Left lung (tissue), 10 donors: ENCODE measurements around the gene ITGA8. TPM values are rescaled to one million over a fixed set of nuclear protein-coding genes. Genes with fewer than 3 reads are reported as not detected.

Source experiments
- ATAC-seq: fragments of 200-7000 bp; cut with Tn5 transposase; one replicate; pipeline ENCODE4 v1.9.1; 2020; ENCODE audit warnings: moderate library complexity
- DNase-seq, 4 donors: peaks; one replicate each; pipeline ENCODE4 v3.0.0-alpha.2; 2013 to 2020
- H3K27ac ChIP-seq, 2 donors: fragments of 200-600 bp; sonication (generic) in 1 of 2; one replicate each; pipeline versions ENCODE4 v1.5.0 to v1.8.0; 2020 to 2021
- H3K27me3 ChIP-seq, 2 donors: fragments of 200-600 bp; sonication (generic) in 1 of 2; one replicate each; pipeline versions ENCODE4 v1.5.0 to v1.8.0; 2020 to 2021
- H3K36me3 ChIP-seq, 2 donors: fragments of 200-600 bp; sonication (generic) in 1 of 2; one replicate each; pipeline versions ENCODE4 v1.5.0 to v1.8.0; 2020 to 2021
- H3K4me1 ChIP-seq, 2 donors: fragments of 200-600 bp; one replicate each; pipeline ENCODE4 v1.8.0; 2021
- H3K4me3 ChIP-seq, 2 donors: fragments of 200-600 bp; sonication (generic) in 1 of 2; one replicate each; pipeline versions ENCODE4 v1.5.0 to v1.8.0; 2020 to 2021; ENCODE audit warnings: mild to moderate bottlenecking in 1 of 2
- H3K9me3 ChIP-seq, 2 donors: fragments of 200-600 bp; sonication (generic) in 1 of 2; one replicate each; pipeline versions ENCODE4 v1.5.0 to v1.8.0; 2020 to 2021
- intact Hi-C, 2 donors: fragments of 100-400 bp; cut with DNase I; formaldehyde crosslinking; loops; one replicate each; pipeline versions ENCODE4 v1.11.2 to v1.14.2; 2022
- polyA plus RNA-seq, 6 donors: library from polyadenylated mRNA; unstranded; fragments of 120-200 nt; gene quantifications; one replicate each; pipeline ENCODE4 v1.2.1, GENCODE V29; 2013; ENCODE audit not compliant: insufficient read length in 6 of 6
- total RNA-seq, 2 donors: library from RNA; stranded (reverse); fragmentation: NEBNext Ultra II Directional; extraction: Animal tissue kit (Norgen Biotek cat#: 25700); gene quantifications; one replicate each; pipeline ENCODE4 v1.2.1, GENCODE V29; 2021
- TF ChIP-seq, protein P1 (sequence below), 2 donors: fragments of 200-600 bp; sonication (generic) in 1 of 2; IDR thresholded peaks; one replicate each; pipeline versions ENCODE4 v1.5.0 to v1.8.0; 2021; ENCODE audit warnings: antibody characterized with exemption in 2 of 2
- donor health status: DM: no; HTN: yes; CAD: no.
- donor health status: DM: no; HTN: no; CAD: no.

ITGA8 gene
- total and polyA plus RNA-seq, 8 donors, result 23.7 to 83.3 (median 67.3) TPM

DNA sequence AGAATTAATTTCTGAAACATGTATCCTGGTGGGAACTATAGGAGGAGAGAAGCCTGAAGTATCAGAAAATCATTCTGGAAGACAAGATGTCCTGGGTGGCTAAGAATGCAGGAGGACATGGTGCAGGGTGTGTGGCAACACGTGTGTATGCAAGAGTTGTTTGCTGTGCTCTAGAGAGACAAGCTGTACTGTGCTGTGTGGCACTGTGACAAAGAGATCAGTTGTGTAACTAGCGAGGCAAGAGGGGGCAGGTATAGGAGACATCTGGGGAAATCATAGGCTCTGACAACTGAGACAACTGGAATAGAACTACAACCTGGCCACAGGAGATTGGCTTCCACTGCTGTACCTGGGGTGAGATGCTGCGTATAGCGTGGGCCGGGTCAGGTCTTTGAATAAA lies 9.3 kb downstream of the ITGA8 start:
- no peaks in the 10 kb centered on the region for H3K9me3 ChIP-seq
- H3K36me3 ChIP-seq, result no peaks in the 10 kb centered on the region
- peak; percentile 24 for ATAC-seq
- H3K4me3 ChIP-seq, result no peak overlapping the region
- TF ChIP-seq, protein P1, sequence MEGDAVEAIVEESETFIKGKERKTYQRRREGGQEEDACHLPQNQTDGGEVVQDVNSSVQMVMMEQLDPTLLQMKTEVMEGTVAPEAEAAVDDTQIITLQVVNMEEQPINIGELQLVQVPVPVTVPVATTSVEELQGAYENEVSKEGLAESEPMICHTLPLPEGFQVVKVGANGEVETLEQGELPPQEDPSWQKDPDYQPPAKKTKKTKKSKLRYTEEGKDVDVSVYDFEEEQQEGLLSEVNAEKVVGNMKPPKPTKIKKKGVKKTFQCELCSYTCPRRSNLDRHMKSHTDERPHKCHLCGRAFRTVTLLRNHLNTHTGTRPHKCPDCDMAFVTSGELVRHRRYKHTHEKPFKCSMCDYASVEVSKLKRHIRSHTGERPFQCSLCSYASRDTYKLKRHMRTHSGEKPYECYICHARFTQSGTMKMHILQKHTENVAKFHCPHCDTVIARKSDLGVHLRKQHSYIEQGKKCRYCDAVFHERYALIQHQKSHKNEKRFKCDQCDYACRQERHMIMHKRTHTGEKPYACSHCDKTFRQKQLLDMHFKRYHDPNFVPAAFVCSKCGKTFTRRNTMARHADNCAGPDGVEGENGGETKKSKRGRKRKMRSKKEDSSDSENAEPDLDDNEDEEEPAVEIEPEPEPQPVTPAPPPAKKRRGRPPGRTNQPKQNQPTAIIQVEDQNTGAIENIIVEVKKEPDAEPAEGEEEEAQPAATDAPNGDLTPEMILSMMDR (IDR thresholded peaks at IDR 0.05), result no peak
- no peaks in the 10 kb centered on the region for H3K27me3 ChIP-seq
- no peak for DNase-seq
- no peaks in the 10 kb centered on the region for H3K4me1 ChIP-seq
- intact Hi-C loops, result no loop called here
- no peak overlapping the region for H3K27ac ChIP-seq

DNA sequence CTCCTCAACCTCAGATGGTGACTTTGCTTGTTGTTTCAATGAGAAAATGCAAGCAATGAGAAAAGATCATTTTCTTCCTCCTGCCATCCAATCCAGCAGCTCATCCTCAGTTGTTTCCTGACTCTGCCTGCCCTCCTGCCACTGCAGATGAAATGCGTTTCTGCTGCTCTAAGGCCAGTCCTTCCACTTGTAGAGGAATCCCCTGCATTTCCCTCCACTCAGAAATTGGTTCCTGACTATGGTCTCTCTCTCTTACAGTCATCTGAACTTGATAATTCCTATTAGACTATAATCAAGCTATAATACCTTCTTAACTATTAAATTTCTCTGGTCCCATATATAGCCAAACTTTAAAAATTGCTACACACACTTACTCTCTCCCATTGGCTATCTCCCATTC lies 14.4 kb downstream of the ITGA8 start:
- ATAC-seq, result no peak
- no peaks in the 10 kb centered on the region for H3K4me1 ChIP-seq
- no peaks in the 10 kb centered on the region for H3K27me3 ChIP-seq
- TF ChIP-seq, protein P1 (IDR thresholded peaks at IDR 0.05), result no peak
- no peak overlapping the region for H3K4me3 ChIP-seq
- intact Hi-C loops, result loop anchor here in 1 of 2 donors (10.0 kb wide), 1 partner anchor 110 kb away; no protein-coding TSS in a partner anchor
- no peaks in the 10 kb centered on the region for H3K9me3 ChIP-seq
- no peak overlapping the region for H3K27ac ChIP-seq
- no peak for DNase-seq
- H3K36me3 ChIP-seq, result no peaks in the 10 kb centered on the region

DNA sequence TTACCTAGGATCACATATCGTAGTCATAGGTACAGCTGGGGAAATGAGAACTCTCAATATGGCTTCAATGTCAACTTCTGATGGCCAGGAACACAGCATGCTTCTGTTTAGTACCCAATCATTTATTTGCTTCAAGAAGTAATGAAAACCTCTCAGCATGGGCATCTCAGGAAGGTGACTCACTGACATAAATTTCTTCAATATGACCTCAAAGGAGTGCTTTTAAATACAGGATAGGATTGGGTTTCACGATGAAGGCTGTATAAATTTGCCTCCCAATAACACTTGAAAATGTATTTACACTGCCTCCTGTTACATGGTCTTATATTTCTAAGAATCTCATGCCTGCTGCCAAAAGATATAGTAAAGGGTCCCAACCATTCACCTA lies 15.1 kb downstream of the ITGA8 start:
- ATAC-seq (no peak), DNase-seq (no peak)
- Histone ChIP-seq H3K9me3 (no peaks in the 10 kb centered on the region), H3K36me3 (no peaks in the 10 kb centered on the region), H3K4me1 (no peaks in the 10 kb centered on the region), H3K27me3 (no peaks in the 10 kb centered on the region), H3K27ac (no peak overlapping the region), H3K4me3 (no peak overlapping the region)
- intact Hi-C loops, result loop anchor here in 1 of 2 donors (10.0 kb wide), 1 partner anchor 110 kb away; no protein-coding TSS in a partner anchor
- TF ChIP-seq, protein P1 (IDR thresholded peaks at IDR 0.05), result no peak

DNA sequence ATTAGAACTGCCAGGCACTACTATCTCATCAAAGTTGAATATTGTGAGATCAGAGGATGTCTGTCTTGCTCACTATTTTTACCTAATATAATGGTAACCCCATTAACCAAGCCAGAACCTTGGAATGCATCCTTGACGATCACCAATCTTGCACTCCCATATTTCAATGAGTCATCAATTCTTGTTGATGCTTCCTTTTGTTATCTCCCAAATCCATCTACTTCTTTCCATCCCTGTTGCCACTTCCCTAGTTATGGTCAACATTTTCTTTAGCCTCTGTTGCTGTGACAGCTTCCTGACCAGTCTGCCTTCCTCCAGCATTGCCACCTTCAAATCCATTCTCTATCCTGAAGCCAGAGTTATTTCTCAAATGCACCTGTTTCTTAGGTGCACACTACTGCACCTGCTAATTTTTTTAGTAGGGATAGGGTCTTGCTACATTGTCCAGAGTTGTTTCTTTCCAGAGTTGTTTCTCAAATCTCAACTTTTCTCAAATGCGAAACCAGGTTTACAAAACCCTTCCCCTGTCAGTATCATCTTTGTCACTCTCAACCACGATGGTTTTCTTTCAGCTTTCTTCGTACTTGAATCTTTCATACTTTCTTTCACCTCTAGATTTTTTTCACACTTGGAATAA lies 15.7 kb downstream of the ITGA8 start:
- Histone ChIP-seq H3K9me3 (no peaks in the 10 kb centered on the region), H3K4me3 (no peak overlapping the region), H3K36me3 (no peaks in the 10 kb centered on the region), H3K4me1 (no peaks in the 10 kb centered on the region), H3K27ac (no peak overlapping the region), H3K27me3 (no peaks in the 10 kb centered on the region)
- intact Hi-C loops, result loop anchor here in 1 of 2 donors (10.0 kb wide), 1 partner anchor 109 kb away; no protein-coding TSS in a partner anchor
- TF ChIP-seq, protein P1 (IDR thresholded peaks at IDR 0.05), result no peak
- DNase-seq, result no peak
- ATAC-seq, result no peak

DNA sequence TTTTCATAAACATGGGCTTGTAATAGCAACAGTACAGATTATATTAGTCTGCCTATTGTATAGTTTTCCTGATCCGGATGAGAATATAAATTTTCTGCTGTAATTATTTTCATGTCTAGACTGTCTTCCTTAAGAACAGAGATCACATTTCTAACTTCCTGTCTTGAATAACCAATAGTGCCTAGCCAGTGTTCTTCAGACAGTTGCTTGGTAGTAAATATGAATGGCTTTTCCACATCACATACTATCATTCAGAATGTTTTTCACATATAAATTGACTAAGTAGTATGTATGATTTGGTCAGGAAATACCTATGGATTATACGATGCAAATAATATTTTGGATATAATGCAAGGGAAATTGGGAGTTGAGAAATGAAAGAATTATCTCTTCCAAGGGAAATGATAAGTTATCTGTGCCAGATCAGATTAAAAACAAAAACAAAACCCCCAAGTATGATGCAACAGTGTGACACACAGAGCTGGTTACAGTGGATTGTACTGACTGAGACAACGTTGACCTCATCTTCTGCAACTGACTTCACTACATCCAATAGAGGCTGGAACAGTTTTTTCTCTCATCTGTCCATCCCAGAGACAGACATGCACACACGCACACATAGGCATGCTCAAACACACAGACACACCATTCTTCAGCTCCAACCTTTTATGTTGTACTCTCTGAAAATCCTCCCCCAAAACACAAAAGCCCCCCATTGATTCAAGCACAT lies 16.4 kb downstream of the ITGA8 start:
- Histone ChIP-seq H3K4me1 (no peaks in the 10 kb centered on the region), H3K36me3 (no peaks in the 10 kb centered on the region), H3K27me3 (no peaks in the 10 kb centered on the region), H3K4me3 (no peak overlapping the region), H3K9me3 (no peaks in the 10 kb centered on the region), H3K27ac (no peak overlapping the region)
- peak in 1 of 4 donors; percentile 37 for DNase-seq
- no peak for ATAC-seq
- TF ChIP-seq, protein P1 (IDR thresholded peaks at IDR 0.05), result no peak
- intact Hi-C loops, result loop anchor here in 1 of 2 donors (10.0 kb wide), 1 partner anchor 109 kb away; no protein-coding TSS in a partner anchor
